ENCODE results near the gene RNASEH2B. TPM values are rescaled to one million over a fixed set of nuclear protein-coding genes. Genes with fewer than 3 reads are reported as not detected.

RNASEH2B gene
- total RNA-seq, 1 donor from 2014 or later: 23.6 TPM

DNA sequence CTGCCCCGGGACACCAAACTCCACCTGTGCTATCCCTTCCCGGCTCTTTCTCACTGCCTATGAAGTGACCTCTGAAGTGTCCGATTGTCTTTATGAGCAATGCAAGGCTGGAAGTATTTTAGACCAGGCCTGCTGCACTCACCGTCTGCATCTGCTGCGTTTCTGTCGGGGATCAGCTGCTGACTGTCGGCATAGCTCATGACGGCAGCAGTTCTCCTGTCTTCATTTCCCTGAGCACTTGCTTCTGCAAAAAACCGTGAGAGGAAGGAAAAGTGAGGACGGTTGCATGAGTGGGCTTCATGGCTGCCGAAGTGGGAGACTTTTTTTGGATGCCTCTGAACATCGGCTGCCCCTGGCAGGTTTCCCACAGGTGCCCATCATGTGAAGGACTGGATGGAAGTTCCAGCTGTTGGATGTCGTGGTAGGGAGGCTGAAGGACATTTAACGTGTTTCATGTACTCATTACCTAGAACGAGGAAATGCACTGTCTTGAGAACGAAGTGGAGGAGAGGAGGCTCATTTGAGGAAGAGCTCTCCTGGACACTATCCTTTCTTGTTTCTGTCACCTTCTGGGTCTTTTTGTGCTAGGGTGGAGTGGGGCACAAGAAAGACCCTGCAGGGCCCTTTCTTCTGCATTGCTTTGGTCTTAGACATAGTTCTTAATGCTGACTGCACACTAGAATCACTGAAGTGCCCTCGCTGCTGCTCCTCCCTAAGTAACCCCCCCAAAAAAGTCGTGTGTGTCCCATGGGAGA, 94.7 kb downstream of the RNASEH2B start:
- Histone ChIP-seq H3K9ac (ENCODE audit: low read length) (no peak overlapping the region), H3K4me1 (ENCODE audit: insufficient read depth, low read length) (peaks cover 2% of the 10 kb centered on the region), H3K79me2 (ENCODE audit: insufficient read depth, low read length) (no peaks in the 10 kb centered on the region), H2AFZ (ENCODE audit: low read depth, low read length) (no peak overlapping the region), H3K36me3 (ENCODE audit: insufficient read depth, low read length) (no peaks in the 10 kb centered on the region), H3K9me3 (ENCODE audit: insufficient read depth, low read depth, low read length) (no peaks in the 10 kb centered on the region), H3K4me3 (ENCODE audit: insufficient read depth, low read depth, low read length) (no peak overlapping the region), H3K4me2 (ENCODE audit: low read length) (no peak overlapping the region), H3K27ac (ENCODE audit: low read depth, low read length) (no peak overlapping the region), H4K20me1 (ENCODE audit: insufficient read depth, low read length) (no peaks in the 10 kb centered on the region), H3K27me3 (ENCODE audit: insufficient read depth, low read length) (peaks cover 14% of the 10 kb centered on the region)
- peaks cover 1% of the 10 kb centered on the region for H3K36me3 Mint-ChIP-seq (ENCODE audit: low read depth, unreplicated experiment)
- peaks cover 19% of the 10 kb centered on the region for H3K27me3 Mint-ChIP-seq (ENCODE audit: low read depth, unreplicated experiment)
- H3K27ac Mint-ChIP-seq (ENCODE audit: unreplicated experiment): no peak overlapping the region
- DNase-seq (ENCODE audit: low read depth) (no peak), FAIRE-seq (no peak)
- no peak overlapping the region for H3K4me3 Mint-ChIP-seq (ENCODE audit: unreplicated experiment)
- peaks cover 10% of the 10 kb centered on the region for H3K9me3 Mint-ChIP-seq (ENCODE audit: unreplicated experiment)
- peaks cover 4% of the 10 kb centered on the region for H3K4me1 Mint-ChIP-seq (ENCODE audit: low read depth, unreplicated experiment)
- TF ChIP-seq EZH2 (IDR thresholded peaks at IDR 0.05; ENCODE audit: insufficient read depth, low read length) (no peak), CTCF (IDR thresholded peaks at IDR 0.05; ENCODE audit: insufficient read depth, low read depth, low read length) (no peak)

DNA sequence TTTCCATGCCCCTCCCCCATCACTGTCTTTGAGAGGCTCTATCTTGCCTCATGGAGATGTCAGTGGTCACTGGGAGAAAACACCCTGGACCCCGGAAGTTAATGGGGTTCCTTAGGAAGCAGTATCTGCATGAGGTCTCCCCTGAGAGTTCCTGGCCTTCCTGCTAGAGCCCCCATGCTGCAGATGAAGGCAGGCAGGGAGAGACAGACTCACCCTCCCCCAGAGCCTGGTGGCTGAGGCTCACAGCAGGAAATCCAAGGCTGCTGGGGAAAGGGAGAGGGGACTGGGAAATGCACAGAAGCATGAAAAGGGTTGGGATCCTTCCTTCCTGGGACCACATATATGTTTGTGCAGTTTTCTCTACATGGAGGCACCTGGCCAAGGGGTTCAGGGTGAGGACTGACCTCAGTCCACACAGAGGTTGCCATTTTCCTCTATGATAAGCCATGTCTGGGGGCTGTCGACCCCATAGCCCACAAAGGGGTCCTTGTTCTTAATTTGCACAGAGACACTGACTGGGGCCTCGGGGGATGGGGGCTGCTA, 95.4 kb downstream of the RNASEH2B start:
- H3K36me3 Mint-ChIP-seq (ENCODE audit: low read depth, unreplicated experiment): peaks cover 1% of the 10 kb centered on the region
- no peak for FAIRE-seq
- no peak for DNase-seq (ENCODE audit: low read depth)

More for the DNA sequence above, 95.4 kb downstream of the RNASEH2B start:
- Histone ChIP-seq H2AFZ (ENCODE audit: low read depth, low read length) (no peak overlapping the region), H4K20me1 (ENCODE audit: insufficient read depth, low read length) (no peaks in the 10 kb centered on the region), H3K4me3 (ENCODE audit: insufficient read depth, low read depth, low read length) (no peak overlapping the region), H3K4me2 (ENCODE audit: low read length) (no peak overlapping the region), H3K27ac (ENCODE audit: low read depth, low read length) (no peak overlapping the region), H3K9ac (ENCODE audit: low read length) (no peak overlapping the region), H3K36me3 (ENCODE audit: insufficient read depth, low read length) (no peaks in the 10 kb centered on the region), H3K4me1 (ENCODE audit: insufficient read depth, low read length) (peaks cover 2% of the 10 kb centered on the region), H3K27me3 (ENCODE audit: insufficient read depth, low read length) (peaks cover 14% of the 10 kb centered on the region), H3K9me3 (ENCODE audit: insufficient read depth, low read depth, low read length) (no peaks in the 10 kb centered on the region), H3K79me2 (ENCODE audit: insufficient read depth, low read length) (no peaks in the 10 kb centered on the region)
- Mint-ChIP-seq H3K27me3 (ENCODE audit: low read depth, unreplicated experiment) (peaks cover 19% of the 10 kb centered on the region), H3K27ac (ENCODE audit: unreplicated experiment) (no peak overlapping the region), H3K4me1 (ENCODE audit: low read depth, unreplicated experiment) (peaks cover 4% of the 10 kb centered on the region), H3K9me3 (ENCODE audit: unreplicated experiment) (peaks cover 10% of the 10 kb centered on the region), H3K4me3 (ENCODE audit: unreplicated experiment) (no peak overlapping the region)
- TF ChIP-seq CTCF (IDR thresholded peaks at IDR 0.05; ENCODE audit: insufficient read depth, low read depth, low read length) (no peak), EZH2 (IDR thresholded peaks at IDR 0.05; ENCODE audit: insufficient read depth, low read length) (no peak)
